SK-N-MC (cell line): ENCODE data around the gene ST8SIA5.

Experiments used
- EZH2 ChIP-seq: fragments of 200-600 bp; sonication (generic); IDR thresholded peaks from one replicate; pipeline ENCODE4 v1.6.1; 2017; ENCODE audit warnings: antibody characterized with exemption
- FOXP2 ChIP-seq: optimal IDR thresholded peaks from 2 replicates; pipeline ENCODE3; 2011; ENCODE audit warnings: mild to moderate bottlenecking, moderate library complexity; ENCODE audit not compliant: insufficient read depth; ENCODE audit errors: extremely low read length, control extremely low read depth
- POLR2AphosphoS5 ChIP-seq: IDR thresholded peaks from 2 replicates; pipeline ENCODE4 v1.6.1; 2012; ENCODE audit warnings: mild to moderate bottlenecking, low read depth, low read length, borderline replicate concordance

DNA sequence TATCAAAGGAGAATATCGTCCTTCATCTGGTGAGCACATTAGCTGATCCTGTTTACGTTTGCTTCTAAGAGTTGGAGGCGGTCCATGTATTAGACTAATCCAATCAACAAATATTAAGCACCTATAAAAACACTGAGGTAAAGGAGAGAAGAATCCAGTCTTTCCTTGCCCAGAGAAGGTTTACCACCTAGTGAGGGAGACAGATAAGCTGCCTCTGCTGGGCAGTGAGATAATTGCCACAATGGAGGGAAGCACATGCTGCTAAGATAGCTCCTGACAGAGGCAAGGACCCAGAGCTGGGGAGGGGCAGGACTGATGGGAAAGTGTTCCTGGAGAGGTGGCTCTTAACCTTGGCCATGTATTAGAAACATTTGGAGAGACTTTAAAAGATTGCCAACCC is 36.7 kb upstream of the ST8SIA5 start:
- TF ChIP-seq POLR2AphosphoS5 (no peak), EZH2 (no peak), FOXP2 (no peak)
